Panc1 (cell line): Measurements from ENCODE around the gene DHRS13. TPM values are rescaled to one million over a fixed set of nuclear protein-coding genes. Genes with fewer than 3 reads are reported as not detected.

Experiments
- ATAC-seq: fragments of 200-7000 bp; cut with Tn5 transposase; 2 replicates; pipeline ENCODE4 v1.9.1; 2020; ENCODE audit warnings: mild to moderate bottlenecking, moderate library complexity
- BruUV-seq: library from RNA; stranded (reverse); fragments of 400-500 nt; replicated peaks from 2 replicates; lab custom pipeline; 2021; lab: Mats Ljungman, UMichigan
- CTCF ChIA-PET: fragments of 300-600 bp; sonication (Branson Sonifier 250); formaldehyde crosslinking; loops from one replicate; lab custom pipeline; 2022; ENCODE audit warnings: antibody characterized with exemption; lab: Charles Lee
- POLR2A ChIA-PET: fragments of 300-600 bp; sonication (Branson Sonifier 250); formaldehyde crosslinking; loops from one replicate; lab custom pipeline; 2022; ENCODE audit warnings: antibody characterized with exemption; lab: Charles Lee
- DNase-seq: peaks from one replicate; pipeline ENCODE4 v3.0.0-alpha.2; 2010; ENCODE audit warnings: low read depth, low spot score
- H3K27ac ChIP-seq: 2 replicates; pipeline ENCODE4 v1.5.1; 2011; ENCODE audit warnings: mild to moderate bottlenecking, low read length, inconsistent platforms
- H3K27me3 ChIP-seq: fragments of 200-500 bp; sonication (Bioruptor generic); 2 replicates; pipeline ENCODE4 v1.6.0; 2014; ENCODE audit warnings: low read length, inconsistent platforms; ENCODE audit not compliant: control insufficient read depth, insufficient read depth
- H3K36me3 ChIP-seq: fragments of 200-500 bp; sonication (Bioruptor generic); 2 replicates; pipeline ENCODE4 v1.5.1; 2014; ENCODE audit warnings: inconsistent platforms, mild to moderate bottlenecking, low read length, moderate library complexity; ENCODE audit not compliant: control insufficient read depth, insufficient read depth
- H3K4me1 ChIP-seq: 2 replicates; pipeline ENCODE4 v1.5.1; 2011; ENCODE audit warnings: inconsistent platforms, mild to moderate bottlenecking, low read length, moderate library complexity; ENCODE audit not compliant: control insufficient read depth, insufficient read depth
- H3K4me3 ChIP-seq, 2 experiments: 2 replicates each; pipeline ENCODE4 v1.5.1; 2011 to 2012; ENCODE audit warnings: low read depth in 2 of 2, low read length in 2 of 2, mild to moderate bottlenecking in 2 of 2, inconsistent platforms in 1 of 2, moderate library complexity in 1 of 2
- H3K9me3 ChIP-seq: fragments of 200-500 bp; sonication (Bioruptor generic); 2 replicates; pipeline ENCODE4 v1.5.1; 2014; ENCODE audit warnings: low read depth, mild to moderate bottlenecking, inconsistent platforms, low read length, moderate library complexity; ENCODE audit not compliant: control insufficient read depth, insufficient read depth
- POLR2AphosphoS5 ChIP-seq: IDR thresholded peaks from 2 replicates; pipeline ENCODE4 v1.6.1; 2012; ENCODE audit warnings: mild to moderate bottlenecking, low read depth, low read length, moderate library complexity
- SIN3A ChIP-seq: IDR thresholded peaks from 2 replicates; pipeline ENCODE4 v1.6.1; 2012; ENCODE audit warnings: low read depth, mild to moderate bottlenecking, low read length, moderate library complexity, borderline replicate concordance; ENCODE audit not compliant: insufficient read depth
- TCF7L2 ChIP-seq: IDR thresholded peaks from 2 replicates; pipeline ENCODE4 v1.6.1; 2011; ENCODE audit warnings: mild to moderate bottlenecking, low read depth, low read length, inconsistent platforms
- in situ Hi-C: cut with HindIII; loops from 2 replicates; pipeline ENCODE4 v1.10.0; 2016; ENCODE audit warnings: low sequenced_read_pairs, low pct_unique_long_range_greater_than_20kb
- intact Hi-C: fragments of 100-400 bp; cut with micrococcal nuclease; formaldehyde crosslinking; loops from one replicate; pipeline ENCODE4 v1.10.0; 2022; ENCODE audit not compliant: unreplicated experiment
- total RNA-seq: library from RNA; stranded (reverse); gene quantifications from one replicate; pipeline ENCODE4 v1.2.1, GENCODE V29; 2021; ENCODE audit not compliant: unreplicated experiment
- TF ChIP-seq, protein P1 (sequence below), 2 experiments: IDR thresholded peaks; 2 replicates each; pipeline ENCODE4 v1.6.1; 2011 to 2012; ENCODE audit warnings: low read depth in 2 of 2, control low read depth in 1 of 2, low read length in 1 of 2, mild to moderate bottlenecking in 1 of 2, moderate library complexity in 1 of 2; ENCODE audit not compliant: insufficient read depth in 1 of 2
- TF ChIP-seq, protein P2 (sequence below): fragments of 450-650 bp; IDR thresholded peaks from 2 replicates; pipeline ENCODE4 v1.5.1; 2017; ENCODE audit warnings: mild to moderate bottlenecking

DHRS13 gene
- total RNA-seq, 1 experiment from 2014 or later = 5.2 TPM

DNA sequence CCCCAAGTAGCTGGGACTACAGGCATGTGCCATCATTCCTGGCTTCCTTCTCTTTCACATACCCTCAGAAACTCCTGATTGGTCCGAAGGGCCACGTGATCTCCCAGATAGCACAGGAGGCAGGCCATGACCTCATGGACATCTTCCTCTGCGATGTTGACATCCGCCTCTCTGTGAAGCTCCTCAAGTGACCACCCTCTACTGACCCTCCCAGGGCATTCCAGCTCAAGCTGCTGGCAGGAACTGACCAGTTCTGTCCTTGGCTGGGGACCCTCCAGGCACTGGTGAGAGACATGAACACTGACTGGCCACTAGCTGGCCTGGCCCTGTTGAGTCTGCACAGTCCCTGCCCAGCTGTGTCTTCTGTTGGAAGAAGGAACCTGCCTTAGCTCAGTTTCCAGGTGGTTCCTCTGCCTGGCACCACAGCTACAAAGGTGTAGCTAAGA lies 42.5 kb downstream of the DHRS13 start:
- in situ Hi-C loops (no loop called here), intact Hi-C loops (no loop called here)
- Histone ChIP-seq H3K4me1 (peaks cover 8% of the 10 kb centered on the region), H3K9me3 (no peaks in the 10 kb centered on the region), H3K27me3 (no peaks in the 10 kb centered on the region), H3K27ac (no peak overlapping the region), H3K4me3 (no peak overlapping the region), H3K36me3 (peaks cover 4% of the 10 kb centered on the region; the same call in 1 of the 2 replicates)
- ChIA-PET POLR2A (interaction anchor here (0.8 kb wide), 1 partner anchor 11 kb away, joined by 3 read pairs; no protein-coding TSS in a partner anchor), CTCF (interaction anchor here (0.6 kb wide), 1 partner anchor 19 kb away, joined by 3 read pairs; no protein-coding TSS in a partner anchor)
- no TSS peak for BruUV-seq
- DNase-seq (no peak), ATAC-seq (no peak)
- TF ChIP-seq POLR2AphosphoS5 = no peak
- TF ChIP-seq, protein P1, sequence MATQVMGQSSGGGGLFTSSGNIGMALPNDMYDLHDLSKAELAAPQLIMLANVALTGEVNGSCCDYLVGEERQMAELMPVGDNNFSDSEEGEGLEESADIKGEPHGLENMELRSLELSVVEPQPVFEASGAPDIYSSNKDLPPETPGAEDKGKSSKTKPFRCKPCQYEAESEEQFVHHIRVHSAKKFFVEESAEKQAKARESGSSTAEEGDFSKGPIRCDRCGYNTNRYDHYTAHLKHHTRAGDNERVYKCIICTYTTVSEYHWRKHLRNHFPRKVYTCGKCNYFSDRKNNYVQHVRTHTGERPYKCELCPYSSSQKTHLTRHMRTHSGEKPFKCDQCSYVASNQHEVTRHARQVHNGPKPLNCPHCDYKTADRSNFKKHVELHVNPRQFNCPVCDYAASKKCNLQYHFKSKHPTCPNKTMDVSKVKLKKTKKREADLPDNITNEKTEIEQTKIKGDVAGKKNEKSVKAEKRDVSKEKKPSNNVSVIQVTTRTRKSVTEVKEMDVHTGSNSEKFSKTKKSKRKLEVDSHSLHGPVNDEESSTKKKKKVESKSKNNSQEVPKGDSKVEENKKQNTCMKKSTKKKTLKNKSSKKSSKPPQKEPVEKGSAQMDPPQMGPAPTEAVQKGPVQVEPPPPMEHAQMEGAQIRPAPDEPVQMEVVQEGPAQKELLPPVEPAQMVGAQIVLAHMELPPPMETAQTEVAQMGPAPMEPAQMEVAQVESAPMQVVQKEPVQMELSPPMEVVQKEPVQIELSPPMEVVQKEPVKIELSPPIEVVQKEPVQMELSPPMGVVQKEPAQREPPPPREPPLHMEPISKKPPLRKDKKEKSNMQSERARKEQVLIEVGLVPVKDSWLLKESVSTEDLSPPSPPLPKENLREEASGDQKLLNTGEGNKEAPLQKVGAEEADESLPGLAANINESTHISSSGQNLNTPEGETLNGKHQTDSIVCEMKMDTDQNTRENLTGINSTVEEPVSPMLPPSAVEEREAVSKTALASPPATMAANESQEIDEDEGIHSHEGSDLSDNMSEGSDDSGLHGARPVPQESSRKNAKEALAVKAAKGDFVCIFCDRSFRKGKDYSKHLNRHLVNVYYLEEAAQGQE (IDR thresholded peaks at IDR 0.05; ENCODE audit: insufficient read depth in 1 of 2, low read depth in 2 of 2, low read length in 1 of 2) = no peak
- TF ChIP-seq, protein P2, sequence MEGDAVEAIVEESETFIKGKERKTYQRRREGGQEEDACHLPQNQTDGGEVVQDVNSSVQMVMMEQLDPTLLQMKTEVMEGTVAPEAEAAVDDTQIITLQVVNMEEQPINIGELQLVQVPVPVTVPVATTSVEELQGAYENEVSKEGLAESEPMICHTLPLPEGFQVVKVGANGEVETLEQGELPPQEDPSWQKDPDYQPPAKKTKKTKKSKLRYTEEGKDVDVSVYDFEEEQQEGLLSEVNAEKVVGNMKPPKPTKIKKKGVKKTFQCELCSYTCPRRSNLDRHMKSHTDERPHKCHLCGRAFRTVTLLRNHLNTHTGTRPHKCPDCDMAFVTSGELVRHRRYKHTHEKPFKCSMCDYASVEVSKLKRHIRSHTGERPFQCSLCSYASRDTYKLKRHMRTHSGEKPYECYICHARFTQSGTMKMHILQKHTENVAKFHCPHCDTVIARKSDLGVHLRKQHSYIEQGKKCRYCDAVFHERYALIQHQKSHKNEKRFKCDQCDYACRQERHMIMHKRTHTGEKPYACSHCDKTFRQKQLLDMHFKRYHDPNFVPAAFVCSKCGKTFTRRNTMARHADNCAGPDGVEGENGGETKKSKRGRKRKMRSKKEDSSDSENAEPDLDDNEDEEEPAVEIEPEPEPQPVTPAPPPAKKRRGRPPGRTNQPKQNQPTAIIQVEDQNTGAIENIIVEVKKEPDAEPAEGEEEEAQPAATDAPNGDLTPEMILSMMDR = no peak
- TF ChIP-seq SIN3A = no peak
- no peak for TF ChIP-seq TCF7L2

DNA sequence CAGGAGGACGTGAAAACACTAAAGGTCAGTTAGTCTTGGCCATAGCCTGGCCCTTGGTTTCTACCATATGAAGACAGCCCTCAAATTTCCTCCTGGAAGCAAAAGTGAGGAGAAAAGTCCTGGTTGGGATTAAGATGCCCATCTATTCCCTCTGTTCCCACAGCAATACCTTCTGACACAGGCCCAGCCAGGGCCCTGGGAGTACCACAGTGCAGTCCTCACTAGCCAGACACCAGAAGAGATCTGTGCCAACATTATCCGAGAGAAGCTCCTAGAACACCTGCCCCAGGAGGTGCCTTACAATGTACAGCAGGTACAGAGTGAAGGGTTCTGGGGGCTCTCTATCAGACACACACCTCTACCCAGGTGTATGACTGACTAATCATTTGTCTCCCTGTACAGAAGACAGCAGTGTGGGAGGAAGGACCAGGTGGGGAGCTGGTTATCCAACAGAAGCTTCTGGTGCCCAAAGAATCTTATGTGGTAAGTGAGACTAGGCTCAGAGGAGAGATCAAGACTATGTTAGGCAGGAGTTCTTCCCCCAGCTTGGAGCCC lies 44.0 kb downstream of the DHRS13 start:
- ChIA-PET CTCF (no interaction called here), POLR2A (no interaction called here)
- Histone ChIP-seq H3K4me3 (no peak overlapping the region), H3K9me3 (no peaks in the 10 kb centered on the region), H3K4me1 (peaks cover 9% of the 10 kb centered on the region), H3K27ac (no peak overlapping the region), H3K36me3 (peaks cover 6% of the 10 kb centered on the region; the same call in 1 of the 2 replicates), H3K27me3 (no peaks in the 10 kb centered on the region)
- DNase-seq (no peak), ATAC-seq (no peak)
- BruUV-seq = no TSS peak
- TF ChIP-seq, protein P1 (IDR thresholded peaks at IDR 0.05; ENCODE audit: insufficient read depth in 1 of 2, low read depth in 2 of 2, low read length in 1 of 2) = no peak
- TF ChIP-seq TCF7L2 (no peak), SIN3A (no peak), POLR2AphosphoS5 (no peak)
- TF ChIP-seq, protein P2 = no peak
- in situ Hi-C loops (no loop called here), intact Hi-C loops (no loop called here)
